Forelimb muscle (tissue), 1 donor: ENCODE results near the gene SAE1. TPM values are rescaled to one million over a fixed set of nuclear protein-coding genes. Genes with fewer than 3 reads are reported as not detected.
"Not testable (repeated sequence)": the region's sequence is repeated elsewhere in the genome, so short reads cannot be mapped to it uniquely, and the experiment has no call there.

Experiments
- DNase-seq: peaks from one replicate; pipeline ENCODE4 v3.0.0-alpha.2; 2013; ENCODE audit warnings: low read depth
- polyA plus RNA-seq: library from polyadenylated mRNA; unstranded; fragments of 120-200 nt; gene quantifications from one replicate; pipeline ENCODE4 v1.2.1, GENCODE V29; 2013; ENCODE audit not compliant: insufficient read length

The SAE1 gene
- polyA plus RNA-seq: 74.5 TPM

DNA sequence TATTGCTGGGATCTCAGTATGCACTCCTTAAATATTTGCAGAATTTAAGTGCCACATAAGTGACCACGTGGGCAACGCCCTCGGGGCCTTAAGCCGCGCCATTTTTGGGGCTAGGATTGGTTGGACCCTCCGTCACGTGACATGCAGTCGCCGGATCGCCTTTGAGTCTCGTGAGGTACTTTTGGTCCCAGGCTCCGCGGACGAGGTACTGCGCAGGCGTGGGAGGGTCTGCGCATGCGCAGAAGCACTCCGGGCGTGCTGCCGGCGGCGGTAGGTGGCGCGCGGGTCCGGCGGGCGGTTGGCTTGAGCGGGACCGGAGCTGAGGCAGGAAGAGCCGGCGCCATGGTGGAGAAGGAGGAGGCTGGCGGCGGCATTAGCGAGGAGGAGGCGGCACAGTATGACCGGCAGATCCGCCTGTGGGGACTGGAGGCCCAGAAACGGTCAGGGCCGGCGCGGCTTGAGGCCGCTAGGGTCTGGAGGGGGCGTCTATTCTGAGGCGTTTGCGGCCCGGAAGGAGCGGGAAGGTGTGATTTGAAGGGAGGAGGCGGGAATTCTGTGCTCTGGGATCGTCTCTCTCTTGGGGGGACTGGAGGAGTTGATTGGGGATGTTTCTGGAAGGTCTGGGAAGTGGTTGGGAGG, at the start of gene SAE1:
SAE1 (plus strand) TSS at position 247 of the 639 bp plus-strand sequence; CDS start at position 343, 96 bp downstream.
- peak; percentile 92 for DNase-seq

DNA sequence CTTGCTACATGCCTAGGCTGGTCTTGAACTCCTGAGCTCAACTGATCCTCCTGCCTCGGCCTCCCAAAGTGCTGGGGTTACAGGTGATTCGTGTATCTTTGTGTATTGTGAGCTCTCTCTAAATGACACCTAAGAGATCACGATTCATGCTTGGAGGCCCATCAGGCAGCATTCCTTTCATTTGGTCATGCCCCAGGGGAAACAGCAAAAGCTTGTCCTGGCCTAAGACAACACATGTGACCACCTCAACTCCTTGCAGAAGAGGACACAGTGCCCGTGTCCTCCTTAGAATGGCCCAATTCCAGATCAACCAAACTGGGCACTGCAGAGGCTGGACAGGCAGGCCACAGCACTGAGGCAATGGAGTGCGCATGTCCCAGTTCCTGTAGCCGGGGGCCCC, 49.5 kb upstream of the SAE1 start:
- no peak for DNase-seq

DNA sequence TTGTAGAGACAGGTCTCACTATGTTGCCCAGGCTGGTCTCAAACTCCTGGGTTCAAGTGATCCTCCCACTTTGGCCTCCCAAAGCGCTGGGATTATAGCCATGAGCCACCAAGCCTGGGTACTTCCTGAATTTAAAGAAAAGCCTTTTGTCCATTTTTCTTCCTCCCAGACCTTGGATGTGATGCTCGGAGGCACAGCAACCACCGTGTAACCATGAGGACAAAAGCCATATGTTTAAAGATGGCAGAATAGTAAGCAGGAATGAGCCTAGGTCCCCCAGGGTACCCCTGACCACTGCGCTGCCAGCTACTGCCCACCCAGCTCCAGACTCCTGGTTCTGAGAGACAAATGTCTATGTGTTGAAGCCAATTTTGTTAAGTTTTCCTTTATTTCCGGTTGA, 48.1 kb upstream of the SAE1 start:
- no peak for DNase-seq

DNA sequence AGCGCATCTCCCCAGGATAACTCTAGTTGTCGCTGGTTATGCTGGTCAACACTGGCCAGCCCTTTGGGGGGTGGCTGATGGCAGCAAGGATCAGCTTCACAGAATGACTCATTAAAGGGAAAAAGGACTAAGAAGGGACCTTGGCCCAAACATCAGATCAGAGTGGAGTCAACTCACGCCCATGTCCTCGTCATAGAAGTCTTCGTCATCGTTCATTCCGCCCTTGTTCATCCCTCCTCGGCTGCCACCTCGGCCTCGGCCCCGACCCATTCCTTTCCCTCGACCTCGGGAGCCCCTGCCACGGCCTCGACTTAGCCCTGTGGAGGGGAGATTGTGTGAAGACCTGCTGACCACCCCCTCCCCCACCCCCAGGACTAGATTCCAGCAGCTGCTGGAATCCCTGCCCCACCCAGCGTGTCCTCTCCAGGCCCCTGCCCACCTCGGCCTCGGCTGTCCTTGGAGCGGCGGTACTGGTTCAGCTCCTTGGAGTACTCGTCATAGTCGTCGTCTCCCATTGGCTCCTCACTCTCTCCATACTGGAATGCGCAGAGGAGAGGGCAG, 45.7 kb upstream of the SAE1 start:
- DNase-seq: no peak

DNA sequence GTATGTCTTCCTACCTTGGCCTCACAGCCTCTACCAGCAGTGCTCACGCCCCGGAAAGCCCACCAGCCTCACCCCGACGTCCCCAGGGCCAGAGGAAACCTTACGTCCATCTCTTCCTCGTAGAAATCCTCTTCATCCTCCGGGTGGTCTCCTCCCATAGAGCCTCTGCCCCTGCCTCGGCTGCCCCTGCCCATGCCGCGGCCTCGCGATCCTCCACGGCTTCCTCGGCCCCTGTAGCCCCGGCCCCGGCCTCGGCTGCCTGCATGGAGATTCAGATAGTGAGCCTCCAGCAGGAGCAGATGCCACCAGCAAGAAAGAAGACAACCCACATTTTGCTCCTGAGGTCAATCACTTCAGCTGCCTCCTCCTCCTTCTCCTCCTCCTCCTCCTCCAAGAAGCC, 44.4 kb upstream of the SAE1 start:
- DNase-seq: no peak

- DNase-seq: no peak
Observed at GRCh38 chr19:47089767-47090350, 40.8 kb upstream of the SAE1 start.

- DNase-seq: no peak
Observed at GRCh38 chr19:47093254-47093653, 37.4 kb upstream of the SAE1 start.

- no peak for DNase-seq
Observed at GRCh38 chr19:47093841-47094240, 36.8 kb upstream of the SAE1 start.

DNA sequence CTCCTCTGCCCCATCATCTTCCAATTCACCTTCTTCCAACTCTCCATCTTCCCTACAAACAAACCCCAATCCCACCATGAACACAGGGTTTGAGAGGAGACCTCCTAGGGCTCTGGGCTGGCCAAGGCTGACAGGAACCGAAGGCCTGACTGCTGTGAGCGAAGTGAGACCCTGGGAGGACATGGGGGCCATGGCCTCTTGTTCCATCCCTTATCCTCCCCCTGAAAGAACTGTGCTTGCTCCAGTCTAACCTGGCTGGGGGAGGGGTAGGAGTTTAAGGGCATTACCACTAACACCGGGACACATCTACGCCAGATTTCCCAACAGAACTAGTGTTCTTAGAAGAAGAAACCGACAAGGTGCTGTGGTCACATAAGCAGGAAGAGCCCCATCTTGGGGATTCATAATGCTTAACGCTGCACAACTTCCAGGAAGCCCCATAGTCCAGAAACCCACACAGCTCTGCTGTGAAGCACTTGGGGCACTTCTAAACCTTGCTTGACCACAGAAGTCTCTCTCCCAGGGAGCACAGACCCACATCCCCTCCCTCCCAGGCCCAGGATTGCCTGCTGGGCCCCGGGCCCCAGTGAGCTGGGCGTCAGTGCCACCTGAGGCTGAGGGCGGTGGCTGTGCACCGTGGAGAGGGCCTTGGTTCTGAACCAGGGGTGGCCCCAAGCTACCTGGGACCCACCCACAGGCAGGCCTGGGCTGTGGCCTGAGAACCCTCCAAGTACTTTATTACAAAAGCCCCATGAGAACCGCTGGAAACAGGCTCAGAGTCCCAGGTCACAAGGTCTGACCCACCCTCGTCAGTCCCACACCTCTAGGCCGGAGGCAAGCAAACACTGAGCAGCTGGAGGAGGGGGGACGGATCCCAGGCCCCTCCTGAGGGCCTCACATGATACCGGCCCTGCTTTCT, 35.8 kb upstream of the SAE1 start:
- DNase-seq: no peak

- no peak for DNase-seq
Observed at GRCh38 chr19:47095476-47096099, 35.0 kb upstream of the SAE1 start.

DNA sequence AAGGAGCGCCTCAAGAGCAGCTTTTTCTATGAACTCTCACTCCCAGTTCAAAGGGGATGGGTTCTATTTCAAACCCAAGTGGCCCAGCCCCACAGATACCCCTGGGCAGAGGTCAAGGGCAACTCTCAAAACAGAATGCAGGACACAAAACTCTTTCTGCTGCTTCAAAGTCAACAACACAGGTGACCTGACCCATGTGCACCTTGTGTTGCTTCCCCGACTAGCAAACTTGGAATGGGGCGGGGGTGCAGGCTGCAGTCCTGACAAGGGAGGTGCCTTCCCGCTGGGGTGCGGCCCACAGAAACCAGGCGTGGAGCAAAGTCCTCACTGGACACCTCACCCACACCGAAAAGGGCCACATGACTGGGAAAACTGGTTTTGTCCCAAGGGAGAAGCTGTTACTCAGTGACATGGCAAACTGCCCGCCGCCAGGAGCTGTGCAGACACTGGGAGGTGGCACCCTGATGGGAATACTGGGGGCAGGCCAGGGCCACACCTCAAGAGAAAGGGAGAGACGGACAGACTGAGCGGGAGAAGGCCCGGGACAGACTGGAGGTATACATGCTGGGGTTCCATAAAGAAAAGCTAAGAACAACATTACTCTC, 34.4 kb upstream of the SAE1 start:
- DNase-seq: no peak

DNA sequence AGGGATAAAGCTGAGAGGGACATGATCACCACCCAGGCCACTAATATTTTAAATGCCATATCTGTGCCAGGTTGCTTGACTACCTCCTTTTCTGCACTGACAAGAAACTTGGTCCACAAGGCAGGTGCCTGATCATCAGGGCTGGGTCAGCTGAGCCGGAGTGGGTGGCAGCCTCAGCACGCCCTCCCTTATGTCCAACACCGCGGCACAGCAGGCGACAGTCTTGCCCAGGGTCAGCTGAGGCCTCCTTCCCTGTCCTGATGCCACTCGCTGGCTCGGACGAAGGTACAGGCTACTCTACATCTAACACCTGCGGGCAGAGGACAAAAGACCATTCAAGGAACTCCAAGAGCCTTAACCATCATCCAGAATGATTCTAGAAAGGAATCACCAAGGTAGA, 33.9 kb upstream of the SAE1 start:
- no peak for DNase-seq

DNA sequence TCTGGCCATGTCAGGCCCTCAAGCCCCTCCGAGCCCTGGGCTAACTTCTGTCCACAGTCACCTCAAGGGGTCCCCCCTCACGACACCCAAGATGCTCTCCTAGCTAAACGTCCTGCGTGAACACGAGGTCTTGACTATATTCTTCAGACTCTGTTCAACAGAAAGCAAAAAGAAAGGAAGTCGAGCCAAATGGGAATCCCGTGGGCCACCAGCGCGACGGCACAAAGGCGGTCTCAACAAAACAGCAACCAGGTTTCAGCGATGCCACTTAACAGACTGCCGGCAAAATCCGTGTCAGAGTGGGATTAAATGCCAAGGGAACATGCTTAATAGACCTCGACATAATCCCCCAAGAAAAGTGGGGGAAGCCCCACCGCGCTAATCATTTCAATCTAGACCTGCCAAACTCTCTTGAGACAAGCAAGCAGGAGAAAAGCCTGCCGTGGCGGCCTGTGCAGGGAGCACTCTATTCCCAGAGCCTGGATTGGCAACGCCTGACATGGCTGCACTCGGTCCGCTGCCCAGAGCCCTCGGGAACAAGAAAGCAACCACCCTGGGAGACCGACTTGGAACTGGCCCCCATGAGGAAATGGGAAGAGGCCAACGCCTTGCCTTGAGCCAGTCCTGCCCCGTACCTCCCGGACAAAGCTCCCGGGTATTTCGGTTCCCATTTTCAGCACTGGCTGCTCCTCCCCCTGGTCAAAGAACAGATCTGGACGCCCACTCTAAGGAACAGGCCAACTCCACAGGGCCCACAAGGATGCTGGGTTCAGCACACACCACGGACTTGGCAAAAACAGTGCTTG, 33.0 kb upstream of the SAE1 start:
- no peak for DNase-seq

DNA sequence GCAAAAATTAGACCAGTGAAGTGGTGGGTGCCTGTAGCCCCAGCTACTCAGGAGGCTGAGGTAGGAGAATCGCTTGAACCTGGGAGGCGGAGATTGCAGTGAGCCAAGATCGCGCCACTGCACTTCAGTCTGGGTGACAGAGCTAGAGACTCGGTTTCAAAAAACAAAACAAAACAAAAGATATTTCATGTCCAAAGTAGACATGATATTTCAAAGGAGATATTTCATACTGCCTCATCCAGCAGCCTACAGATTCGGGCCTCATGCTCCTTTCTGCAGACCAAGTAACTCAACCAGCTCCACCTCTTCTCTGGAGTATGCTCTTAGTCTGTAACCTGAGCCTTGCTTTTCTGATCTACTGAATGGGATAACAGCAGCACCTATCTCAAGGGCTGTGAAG, 32.0 kb upstream of the SAE1 start:
- no peak for DNase-seq

- DNase-seq: no peak
Observed at GRCh38 chr19:47099576-47100050, 31.0 kb upstream of the SAE1 start.

- no peak for DNase-seq
Observed at GRCh38 chr19:47100290-47100689, 30.3 kb upstream of the SAE1 start.

- DNase-seq: not testable (repeated sequence)
Observed at GRCh38 chr19:47101116-47101515, 29.5 kb upstream of the SAE1 start.

DNA sequence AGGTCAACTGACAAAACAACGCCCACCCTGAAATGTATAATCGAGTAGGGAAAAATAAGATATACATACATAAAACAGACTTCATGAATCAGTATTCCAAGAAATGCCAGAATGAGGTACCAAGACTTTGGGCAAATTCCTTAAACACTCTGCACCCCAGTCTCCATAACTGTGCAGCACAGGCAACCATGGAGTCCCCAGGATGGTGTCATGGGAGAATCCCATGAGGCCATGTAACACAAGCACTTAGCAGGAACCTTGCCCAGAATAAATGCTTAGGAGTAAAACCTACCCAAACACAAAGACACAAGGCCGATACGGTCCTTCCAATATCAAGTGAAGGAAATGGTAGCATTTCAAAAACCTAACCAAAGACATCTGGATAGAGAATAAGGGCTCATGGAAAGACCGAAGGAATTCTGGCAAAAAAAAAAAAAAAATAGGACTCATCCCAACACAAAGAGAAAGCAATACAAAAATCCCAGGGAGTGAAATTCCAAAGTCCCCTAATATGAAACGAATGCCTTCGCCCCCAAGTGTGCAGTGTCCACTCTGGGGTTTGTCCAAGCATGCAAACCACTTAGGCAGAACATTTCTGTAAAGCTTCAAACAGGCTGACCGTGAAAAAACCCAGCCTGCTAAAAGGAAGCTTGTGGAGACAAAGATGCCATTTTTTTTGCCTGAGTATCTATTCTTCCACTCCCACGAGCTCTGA, 28.1 kb upstream of the SAE1 start:
- DNase-seq: no peak

DNA sequence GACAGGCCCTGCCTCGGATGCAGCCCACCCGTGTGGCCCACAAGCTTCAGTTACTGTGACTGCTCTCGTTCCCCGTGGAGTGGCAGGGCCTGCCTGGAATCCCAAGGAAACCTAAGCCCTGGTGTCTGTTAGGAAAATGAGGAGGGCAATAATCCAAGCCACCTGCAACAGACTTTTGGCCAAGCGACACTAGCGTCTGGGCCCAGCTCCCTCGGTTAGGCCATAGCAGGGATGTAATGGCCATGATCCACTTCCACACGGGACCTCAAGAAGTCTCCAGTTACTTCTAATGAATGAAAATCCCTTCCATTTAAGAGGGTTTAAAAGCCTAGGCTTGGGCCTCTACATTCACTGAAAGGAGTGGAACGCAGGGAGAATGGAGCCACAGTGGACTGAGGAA, 26.0 kb upstream of the SAE1 start:
- DNase-seq: peak; percentile 40

DNA sequence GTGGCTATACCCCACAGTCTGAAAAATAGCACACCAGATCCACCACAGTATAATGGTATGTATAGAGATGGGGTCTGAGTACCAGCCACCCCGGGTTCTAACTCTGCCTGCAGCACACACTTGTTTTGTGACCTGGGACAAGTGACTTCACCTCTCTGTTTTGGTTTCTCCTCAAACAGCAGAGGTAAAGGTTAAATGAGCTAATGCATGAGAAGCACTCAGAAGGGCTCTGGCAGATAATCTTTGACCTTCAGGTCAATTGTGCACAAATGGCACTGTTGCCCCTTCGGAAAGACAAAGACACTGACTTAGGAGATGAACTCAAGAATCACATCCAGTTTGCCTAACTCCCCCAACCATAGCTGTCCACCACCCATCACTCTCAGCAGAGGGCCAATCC, 24.8 kb upstream of the SAE1 start:
- DNase-seq: no peak
